GM10248 (cell line): ENCODE data around the gene SEPTIN7.

Experiments
- CTCF ChIA-PET: fragments of 300-600 bp; sonication (Branson Sonifier 250); formaldehyde crosslinking; extraction: SDS; loops from one replicate; lab custom pipeline; 2021; ENCODE audit warnings: antibody characterized with exemption; lab: Yijun Ruan, JAX
- POLR2A ChIA-PET: fragments of 350-650 bp; sonication (Branson Sonifier 250); formaldehyde crosslinking; extraction: SDS; loops from one replicate; lab custom pipeline; 2020; ENCODE audit warnings: antibody characterized with exemption; lab: Yijun Ruan, JAX
- DNase-seq: peaks from one replicate; pipeline ENCODE4 v3.0.0; 2012; ENCODE audit errors: extremely low spot score
- CTCF ChIP-seq: IDR thresholded peaks from 2 replicates; pipeline ENCODE4 v1.5.1; 2012; ENCODE audit warnings: mild to moderate bottlenecking, low read depth; ENCODE audit errors: extremely low read depth, missing control alignments, control extremely low read depth

The SEPTIN7 gene

GRCh38 chr7:35819310-35819709, 18.5 kb downstream of the SEPTIN7 start:
- CTCF ChIA-PET, result interaction anchor here (1.1 to 1.4 kb wide), 4 partner anchors 10 to 18 kb away, joined by 3 to 5 read pairs (median 4); no protein-coding TSS in a partner anchor
- TF ChIP-seq CTCF, result no peak
- DNase-seq, result no peak
- POLR2A ChIA-PET, result no interaction called here

GRCh38 chr7:35819954-35820703, 19.3 kb downstream of the SEPTIN7 start:
- ChIA-PET CTCF (interaction anchor here (1.1 to 1.4 kb wide), 4 partner anchors 9 to 19 kb away, joined by 3 to 5 read pairs (median 4); no protein-coding TSS in a partner anchor), POLR2A (interaction anchor here (0.7 kb wide), 1 partner anchor 91 kb away, joined by 5 read pairs; no protein-coding TSS in a partner anchor)
- DNase-seq, result no peak
- no peak for TF ChIP-seq CTCF

GRCh38 chr7:35820858-35821257, 20.0 kb downstream of the SEPTIN7 start:
- POLR2A ChIA-PET, result interaction anchor here (0.7 kb wide), 1 partner anchor 92 kb away, joined by 5 read pairs; no protein-coding TSS in a partner anchor
- no peak for DNase-seq
- CTCF ChIA-PET, result interaction anchor here (2.0 kb wide), 1 partner anchor 10 kb away, joined by 8 read pairs; no protein-coding TSS in a partner anchor
- no peak for TF ChIP-seq CTCF

- ChIA-PET CTCF (interaction anchor here (0.9 to 1.1 kb wide), 2 partner anchors 11 to 14 kb away, joined by 3 read pairs; no protein-coding TSS in a partner anchor), POLR2A (no interaction called here)
- no peak for DNase-seq
- TF ChIP-seq CTCF, result no peak
Measured at GRCh38 chr7:35823440-35823839, 22.6 kb downstream of the SEPTIN7 start.

- CTCF ChIA-PET, result interaction anchor here (1.3 to 1.7 kb wide), 3 partner anchors 12 to 116 kb away, joined by 3 to 6 read pairs (median 3); no protein-coding TSS in a partner anchor
- no peak for DNase-seq
- TF ChIP-seq CTCF, result no peak
- POLR2A ChIA-PET, result no interaction called here
Measured at GRCh38 chr7:35825974-35826373, 25.1 kb downstream of the SEPTIN7 start.

- no peak for DNase-seq
- TF ChIP-seq CTCF, result no peak
- CTCF ChIA-PET, result interaction anchor here (0.8 kb wide), 1 partner anchor 97 kb away, joined by 3 read pairs; no protein-coding TSS in a partner anchor
- POLR2A ChIA-PET, result no interaction called here
Measured at GRCh38 chr7:35826751-35827150, 25.9 kb downstream of the SEPTIN7 start.
